ENCODE results near the gene DOCK3.

Gene DOCK3

DNA sequence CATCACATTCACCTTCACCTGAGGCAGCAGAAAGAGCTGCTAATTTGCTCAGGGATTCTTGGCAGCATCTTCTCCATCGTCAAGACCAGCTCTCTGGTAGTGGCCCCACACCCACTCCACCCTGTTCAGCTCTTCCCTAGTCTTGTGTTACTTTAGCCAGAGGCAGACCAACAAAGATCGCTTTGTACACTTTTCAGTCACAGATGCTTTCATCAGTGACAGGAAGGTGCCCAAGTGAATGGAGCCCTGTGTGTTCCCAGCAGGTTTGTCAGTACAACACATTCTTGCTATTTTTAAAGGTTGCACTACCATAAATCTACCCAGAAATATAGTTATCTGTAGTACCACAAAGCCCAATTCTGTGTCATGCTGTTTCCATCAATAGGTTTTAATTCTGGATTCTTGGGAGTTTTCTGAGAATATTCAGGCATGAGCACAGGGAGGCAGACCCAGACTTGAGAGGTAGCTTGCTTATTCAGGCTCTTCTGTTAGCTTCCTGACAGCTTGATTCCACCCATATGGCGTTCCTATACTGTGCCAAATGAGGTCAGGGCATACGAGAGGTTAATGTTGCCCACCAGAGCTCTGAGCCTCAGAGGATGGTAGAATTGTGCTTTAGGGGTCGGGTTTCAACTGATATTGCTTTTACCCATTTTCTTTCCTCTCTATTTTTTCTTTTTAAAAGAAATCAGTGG is 600.5 kb downstream of the DOCK3 start:
- TF ChIP-seq, protein P1, sequence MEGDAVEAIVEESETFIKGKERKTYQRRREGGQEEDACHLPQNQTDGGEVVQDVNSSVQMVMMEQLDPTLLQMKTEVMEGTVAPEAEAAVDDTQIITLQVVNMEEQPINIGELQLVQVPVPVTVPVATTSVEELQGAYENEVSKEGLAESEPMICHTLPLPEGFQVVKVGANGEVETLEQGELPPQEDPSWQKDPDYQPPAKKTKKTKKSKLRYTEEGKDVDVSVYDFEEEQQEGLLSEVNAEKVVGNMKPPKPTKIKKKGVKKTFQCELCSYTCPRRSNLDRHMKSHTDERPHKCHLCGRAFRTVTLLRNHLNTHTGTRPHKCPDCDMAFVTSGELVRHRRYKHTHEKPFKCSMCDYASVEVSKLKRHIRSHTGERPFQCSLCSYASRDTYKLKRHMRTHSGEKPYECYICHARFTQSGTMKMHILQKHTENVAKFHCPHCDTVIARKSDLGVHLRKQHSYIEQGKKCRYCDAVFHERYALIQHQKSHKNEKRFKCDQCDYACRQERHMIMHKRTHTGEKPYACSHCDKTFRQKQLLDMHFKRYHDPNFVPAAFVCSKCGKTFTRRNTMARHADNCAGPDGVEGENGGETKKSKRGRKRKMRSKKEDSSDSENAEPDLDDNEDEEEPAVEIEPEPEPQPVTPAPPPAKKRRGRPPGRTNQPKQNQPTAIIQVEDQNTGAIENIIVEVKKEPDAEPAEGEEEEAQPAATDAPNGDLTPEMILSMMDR (IDR thresholded peaks at IDR 0.05; ENCODE audit: control insufficient read depth, insufficient read depth, low read depth, low read length, missing control alignments), result no peak
- no peak for DNase-seq (ENCODE audit: low read depth)
- H3K4me3 ChIP-seq (ENCODE audit: control insufficient read depth, low read depth, low read length), result no peak overlapping the region

- no peak for DNase-seq (ENCODE audit: low read depth)
- TF ChIP-seq, protein P1 (IDR thresholded peaks at IDR 0.05; ENCODE audit: control insufficient read depth, insufficient read depth, low read depth, low read length, missing control alignments), result no peak
These were observed 601.3 kb downstream of the DOCK3 start for GRCh38 chr3:51276046-51276445.

DNA sequence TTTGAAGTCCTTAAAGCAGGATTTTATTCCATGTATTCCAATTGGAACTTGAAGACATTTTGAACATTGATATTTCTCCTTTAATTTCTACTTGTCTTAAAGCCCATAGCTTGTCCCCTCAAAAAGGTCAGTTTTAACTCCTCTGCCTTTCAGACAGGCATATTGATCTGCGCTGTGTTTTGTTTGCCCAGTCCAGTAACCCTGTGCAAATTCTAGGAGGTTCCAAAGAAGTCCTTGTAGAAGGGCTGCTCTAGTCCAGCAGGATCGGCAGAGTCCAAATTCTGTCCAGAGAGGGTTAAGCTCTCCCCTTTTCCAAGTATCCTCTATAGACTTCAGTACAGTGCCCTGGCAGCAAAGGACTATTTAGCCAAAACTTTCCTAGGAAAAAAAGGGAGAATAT is 604.7 kb downstream of the DOCK3 start:
- TF ChIP-seq, protein P1 (IDR thresholded peaks at IDR 0.05; ENCODE audit: control insufficient read depth, insufficient read depth, low read depth, low read length, missing control alignments), result no peak
- no peak overlapping the region for H3K4me3 ChIP-seq (ENCODE audit: control insufficient read depth, low read depth, low read length)
- DNase-seq (ENCODE audit: low read depth), result no peak

More at GRCh38 chr3:51276046-51276445, 601.3 kb downstream of the DOCK3 start:
- no peak overlapping the region for H3K4me3 ChIP-seq (ENCODE audit: control insufficient read depth, low read depth, low read length)

DNA sequence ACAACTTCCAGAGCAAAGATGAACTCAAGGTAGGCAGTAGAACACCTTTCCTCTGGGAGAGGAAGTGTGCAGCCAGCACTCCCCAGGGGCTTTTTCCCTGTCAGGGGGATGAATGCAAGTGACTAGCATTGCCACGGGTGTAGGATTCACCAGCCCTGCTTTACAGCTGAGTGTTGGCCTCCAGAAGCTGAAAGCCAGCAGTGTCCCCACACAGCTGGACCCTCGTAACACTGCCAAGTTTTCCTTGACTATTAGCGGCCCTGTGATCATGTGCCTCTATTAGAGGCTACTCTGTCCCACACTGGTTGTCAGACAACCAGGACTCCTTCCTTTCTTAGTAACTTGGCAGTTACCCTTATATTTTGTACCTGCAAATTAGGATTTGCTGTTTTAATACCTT is 605.4 kb downstream of the DOCK3 start:
- TF ChIP-seq, protein P1 (IDR thresholded peaks at IDR 0.05; ENCODE audit: control insufficient read depth, insufficient read depth, low read depth, low read length, missing control alignments), result no peak
- H3K4me3 ChIP-seq (ENCODE audit: control insufficient read depth, low read depth, low read length), result no peak overlapping the region
- no peak for DNase-seq (ENCODE audit: low read depth)

- H3K4me3 ChIP-seq (ENCODE audit: control insufficient read depth, low read depth, low read length), result no peak overlapping the region
- peak; percentile 2 for DNase-seq (ENCODE audit: low read depth)
- TF ChIP-seq, protein P1 (IDR thresholded peaks at IDR 0.05; ENCODE audit: control insufficient read depth, insufficient read depth, low read depth, low read length, missing control alignments), result no peak
These were observed 608.2 kb downstream of the DOCK3 start for GRCh38 chr3:51282931-51283330.

DNA sequence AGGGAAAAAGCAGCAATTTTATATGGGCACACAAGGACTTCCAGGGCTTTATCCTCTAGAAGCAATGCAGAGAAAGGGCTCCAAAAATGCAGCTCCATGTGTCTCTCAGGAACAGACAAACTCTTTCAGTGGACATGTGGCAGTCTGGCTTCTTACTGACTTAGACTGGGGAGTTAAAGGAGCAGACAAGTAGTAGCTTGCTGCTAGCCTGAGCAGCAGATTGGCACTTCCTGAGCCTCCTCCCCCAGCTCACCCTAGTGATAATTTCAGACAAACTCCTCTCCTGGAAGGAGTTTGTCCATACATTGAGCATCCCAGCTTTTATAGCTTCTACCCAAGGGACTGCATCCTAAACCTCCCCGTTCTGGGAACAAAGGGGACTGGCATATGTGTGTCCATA is 608.7 kb downstream of the DOCK3 start:
- TF ChIP-seq, protein P1 (IDR thresholded peaks at IDR 0.05; ENCODE audit: control insufficient read depth, insufficient read depth, low read depth, low read length, missing control alignments), result no peak
- no peak overlapping the region for H3K4me3 ChIP-seq (ENCODE audit: control insufficient read depth, low read depth, low read length)
- DNase-seq (ENCODE audit: low read depth), result no peak

Measured in AG09309 (cell line).